Measurements from ENCODE around the gene CDH5. TPM values are rescaled to one million over a fixed set of nuclear protein-coding genes. Genes with fewer than 3 reads are reported as not detected.

The CDH5 gene
- total RNA-seq, 1 donor from 2014 or later, result not detected

- DNase-seq (ENCODE audit: low spot score), result no peak
- H3K9me3 ChIP-seq (ENCODE audit: low read depth), result no peaks in the 10 kb centered on the region
- no peak overlapping the region for H3K4me2 ChIP-seq
- no peaks in the 10 kb centered on the region for H3K79me2 ChIP-seq (ENCODE audit: low read depth)
- H3K9ac ChIP-seq, result no peak overlapping the region
- Mint-ChIP-seq H3K27me3 (ENCODE audit: insufficient read depth, low read depth) (peaks cover 19% of the 10 kb centered on the region), H3K9me3 (no peaks in the 10 kb centered on the region), H3K4me1 (peaks cover 32% of the 10 kb centered on the region), H3K36me3 (no peaks in the 10 kb centered on the region), H3K4me3 (no peak overlapping the region), H3K27ac (peak overlapping the region; percentile 86)
- peaks cover 6% of the 10 kb centered on the region for H3F3A ChIP-seq (ENCODE audit: low read depth)
- H3K27me3 ChIP-seq, result no peaks in the 10 kb centered on the region
- H2AFZ ChIP-seq (replicated peaks), result peak overlapping the region; percentile 50
- TF ChIP-seq EZH2phosphoT487 (IDR thresholded peaks at IDR 0.05) (no peak), EZH2 (IDR thresholded peaks at IDR 0.05) (no peak), CTCF (IDR thresholded peaks at IDR 0.05) (no peak)
- H4K20me1 ChIP-seq (ENCODE audit: low read depth), result no peaks in the 10 kb centered on the region
- H3K27ac ChIP-seq, result no peak overlapping the region
- H3K36me3 ChIP-seq, result no peaks in the 10 kb centered on the region
- H3K4me1 ChIP-seq, result peaks cover 20% of the 10 kb centered on the region
- no peak overlapping the region for H3K4me3 ChIP-seq
Measured at GRCh38 chr16:66359012-66359411, 7.5 kb upstream of the CDH5 start.

- no peak for DNase-seq (ENCODE audit: low spot score)
- Mint-ChIP-seq H3K27me3 (ENCODE audit: insufficient read depth, low read depth) (peaks cover 22% of the 10 kb centered on the region), H3K4me3 (no peak overlapping the region), H3K36me3 (no peaks in the 10 kb centered on the region), H3K9me3 (no peaks in the 10 kb centered on the region), H3K27ac (peak overlapping the region; percentile 86), H3K4me1 (peaks cover 35% of the 10 kb centered on the region)
- no peaks in the 10 kb centered on the region for H3K9me3 ChIP-seq (ENCODE audit: low read depth)
- H3K9ac ChIP-seq, result no peak overlapping the region
- peak overlapping the region; percentile 50 for H2AFZ ChIP-seq (replicated peaks)
- no peak for TF ChIP-seq EZH2 (IDR thresholded peaks at IDR 0.05)
- TF ChIP-seq CTCF (IDR thresholded peaks at IDR 0.05), result no peak
- TF ChIP-seq EZH2phosphoT487 (IDR thresholded peaks at IDR 0.05), result no peak
- H3K4me3 ChIP-seq, result no peak overlapping the region
- no peak overlapping the region for H3K4me2 ChIP-seq
- H3K27me3 ChIP-seq, result no peaks in the 10 kb centered on the region
- no peak overlapping the region for H3K27ac ChIP-seq
- H3K36me3 ChIP-seq, result no peaks in the 10 kb centered on the region
- H3F3A ChIP-seq (ENCODE audit: low read depth), result peaks cover 13% of the 10 kb centered on the region
- H3K4me1 ChIP-seq, result peaks cover 24% of the 10 kb centered on the region
- H3K79me2 ChIP-seq (ENCODE audit: low read depth), result no peaks in the 10 kb centered on the region
- H4K20me1 ChIP-seq (ENCODE audit: low read depth), result no peaks in the 10 kb centered on the region
Measured at GRCh38 chr16:66359811-66360608, 6.5 kb upstream of the CDH5 start.

- Histone ChIP-seq H3K4me3 (no peak overlapping the region), H2AFZ (replicated peaks) (no peak overlapping the region), H4K20me1 (ENCODE audit: low read depth) (no peaks in the 10 kb centered on the region), H3K36me3 (no peaks in the 10 kb centered on the region), H3K27ac (no peak overlapping the region), H3K4me2 (no peak overlapping the region), H3K4me1 (peaks cover 32% of the 10 kb centered on the region), H3K9me3 (ENCODE audit: low read depth) (no peaks in the 10 kb centered on the region), H3F3A (ENCODE audit: low read depth) (peaks cover 13% of the 10 kb centered on the region), H3K27me3 (no peaks in the 10 kb centered on the region), H3K9ac (no peak overlapping the region), H3K79me2 (ENCODE audit: low read depth) (no peaks in the 10 kb centered on the region)
- no peaks in the 10 kb centered on the region for H3K9me3 Mint-ChIP-seq
- H3K4me1 Mint-ChIP-seq, result peaks cover 43% of the 10 kb centered on the region
- H3K4me3 Mint-ChIP-seq, result peak overlapping the region; percentile 46
- TF ChIP-seq CTCF (IDR thresholded peaks at IDR 0.05) (no peak), EZH2phosphoT487 (IDR thresholded peaks at IDR 0.05) (no peak), EZH2 (IDR thresholded peaks at IDR 0.05) (no peak)
- no peaks in the 10 kb centered on the region for H3K36me3 Mint-ChIP-seq
- peaks cover 23% of the 10 kb centered on the region for H3K27me3 Mint-ChIP-seq (ENCODE audit: insufficient read depth, low read depth)
- peak overlapping the region; percentile 82 for H3K27ac Mint-ChIP-seq
- DNase-seq (ENCODE audit: low spot score), result no peak
Measured at GRCh38 chr16:66360624-66361324, 5.7 kb upstream of the CDH5 start.

All from neural progenitor cell (in vitro differentiated cells).